ENCODE measurements around the gene KHNYN.

GRCh38 chr14:24390701-24391468 is 38.9 kb upstream of the KHNYN start:
- no peak for TF ChIP-seq CTCF (IDR thresholded peaks at IDR 0.05)
- TF ChIP-seq EP300 (IDR thresholded peaks at IDR 0.05; ENCODE audit: low read depth), result no peak
